Osteoblast (primary cell): ENCODE results near the gene OBSL1. TPM values are rescaled to one million over a fixed set of nuclear protein-coding genes. Genes with fewer than 3 reads are reported as not detected.
A peak's percentile ranks its signal among the peaks of the same experiment; 100 is the strongest.

Source experiments
- DNase-seq: peaks from one replicate; pipeline ENCODE4 v3.0.0; 2011; ENCODE audit warnings: low spot score, mixed read lengths; ENCODE audit not compliant: insufficient read length; ENCODE audit errors: missing footprints
- H2AFZ ChIP-seq: 2 replicates; pipeline ENCODE4 v1.6.0; 2011; ENCODE audit warnings: mild to moderate bottlenecking, low read length
- H3K27ac ChIP-seq: 2 replicates; pipeline ENCODE4 v1.5.1; 2011; ENCODE audit warnings: mild to moderate bottlenecking, low read depth, low read length, moderate library complexity
- H3K27me3 ChIP-seq: 2 replicates; pipeline ENCODE4 v1.6.0; 2012; ENCODE audit warnings: mild to moderate bottlenecking, control low read depth, inconsistent platforms, low read length, moderate library complexity; ENCODE audit not compliant: insufficient read depth
- H3K36me3 ChIP-seq: 2 replicates; pipeline ENCODE4 v1.5.1; 2011; ENCODE audit warnings: mild to moderate bottlenecking, low read length, control low read depth, moderate library complexity; ENCODE audit not compliant: insufficient read depth
- H3K4me1 ChIP-seq: 2 replicates; pipeline ENCODE4 v1.5.1; 2011; ENCODE audit warnings: mild to moderate bottlenecking, low read length, control low read depth, moderate library complexity; ENCODE audit not compliant: insufficient read depth
- H3K4me2 ChIP-seq: 2 replicates; pipeline ENCODE4 v1.6.0; 2011; ENCODE audit warnings: mild to moderate bottlenecking, low read length; ENCODE audit not compliant: insufficient read depth
- H3K4me3 ChIP-seq: fragments of 200-600 bp; sonication (generic); 3 replicates; pipeline ENCODE4 v1.5.1; 2012; ENCODE audit warnings: mild to moderate bottlenecking, low read length, inconsistent platforms; ENCODE audit not compliant: insufficient read depth
- H3K79me2 ChIP-seq: 2 replicates; pipeline ENCODE4 v1.6.0; 2012; ENCODE audit warnings: mild to moderate bottlenecking, low read length, control low read depth, inconsistent platforms; ENCODE audit not compliant: insufficient read depth
- H3K9me3 ChIP-seq: 2 replicates; pipeline ENCODE4 v1.5.1; 2011; ENCODE audit warnings: low read depth, low read length, control low read depth
- H4K20me1 ChIP-seq: 2 replicates; pipeline ENCODE4 v1.6.0; 2012; ENCODE audit warnings: mild to moderate bottlenecking, low read length, control low read depth; ENCODE audit not compliant: insufficient read depth
- CTCF ChIP-seq: IDR thresholded peaks from 2 replicates; pipeline ENCODE4 v1.5.1; 2011; ENCODE audit warnings: mild to moderate bottlenecking, low read depth, low read length, moderate library complexity; ENCODE audit errors: extremely low read depth
- total RNA-seq: library from RNA; depleted of rRNA; stranded (reverse); fragments of >200 nt; gene quantifications from 2 replicates; pipeline ENCODE4 v1.2.3, GENCODE V29; 2012

OBSL1 gene
- total RNA-seq, 1 donor: 65.9 TPM

DNA sequence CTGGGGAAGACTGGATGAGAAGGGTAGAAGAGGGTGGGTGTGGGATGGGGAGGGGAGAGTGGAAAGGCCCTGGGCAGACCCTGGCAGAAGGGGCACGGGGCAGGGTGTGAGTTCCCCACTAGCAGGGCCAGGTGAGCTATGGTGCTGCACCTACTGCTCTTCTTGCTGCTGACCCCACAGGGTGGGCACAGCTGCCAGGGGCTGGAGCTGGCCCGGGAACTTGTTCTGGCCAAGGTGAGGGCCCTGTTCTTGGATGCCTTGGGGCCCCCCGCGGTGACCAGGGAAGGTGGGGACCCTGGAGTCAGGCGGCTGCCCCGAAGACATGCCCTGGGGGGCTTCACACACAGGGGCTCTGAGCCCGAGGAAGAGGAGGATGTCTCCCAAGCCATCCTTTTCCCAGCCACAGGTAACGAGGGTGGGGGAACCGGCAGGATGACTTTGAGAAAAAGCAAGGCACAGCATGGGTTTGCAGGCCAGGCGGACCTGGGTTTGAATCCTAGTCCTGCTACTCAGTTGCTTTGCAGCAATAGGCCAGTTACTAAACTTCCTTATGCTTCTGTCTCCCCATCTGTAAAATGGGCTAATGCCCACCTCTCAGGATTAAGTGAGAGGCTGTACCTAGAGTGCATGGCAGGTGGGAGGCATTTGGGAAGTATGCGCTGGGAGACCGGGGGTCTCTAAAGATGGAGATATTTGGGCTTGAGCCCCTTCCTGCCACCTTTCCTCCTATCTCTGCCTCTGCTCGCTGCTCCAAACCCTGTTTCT, 1.1 kb upstream of the OBSL1 start, which contains the start of gene INHA:
INHA (plus strand) TSS at position 74 of the 765 bp plus-strand sequence; CDS start at position 139, 65 bp downstream.
- Histone ChIP-seq H3K9me3 (no peaks in the 10 kb centered on the region), H3K27me3 (peaks cover 23% of the 10 kb centered on the region)
- no peak for TF ChIP-seq CTCF

DNA sequence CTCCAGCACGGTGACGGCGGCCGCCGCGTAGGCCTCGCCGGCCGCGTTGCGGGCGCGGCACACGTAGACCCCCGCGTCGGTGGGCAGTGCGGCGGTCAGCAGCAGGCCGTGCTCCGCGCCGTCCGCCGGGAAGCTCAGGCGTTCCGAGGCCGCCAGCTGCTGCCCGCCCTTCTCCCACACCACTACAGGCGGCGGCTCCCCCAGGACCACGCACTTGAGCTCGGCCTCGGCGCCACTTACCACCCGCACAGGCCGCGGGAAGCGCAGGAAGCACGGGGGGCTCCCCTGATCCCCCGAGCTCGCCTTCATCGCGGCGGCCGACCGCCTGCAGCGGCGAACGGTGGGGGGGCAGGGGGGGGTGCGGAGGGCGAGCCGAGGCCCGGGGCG, 422 bp downstream of the OBSL1 start:
- peak overlapping the region; percentile 78 for H3K4me3 ChIP-seq
- H3K79me2 ChIP-seq: peaks cover 4% of the 10 kb centered on the region
- no peaks in the 10 kb centered on the region for H3K9me3 ChIP-seq
- no peaks in the 10 kb centered on the region for H3K4me1 ChIP-seq
- peaks cover 10% of the 10 kb centered on the region for H4K20me1 ChIP-seq
- H3K36me3 ChIP-seq: peaks cover 10% of the 10 kb centered on the region
- peak overlapping the region; percentile 41 for H2AFZ ChIP-seq
- no peak overlapping the region for H3K27ac ChIP-seq
- peaks cover 8% of the 10 kb centered on the region for H3K27me3 ChIP-seq
- TF ChIP-seq CTCF: no peak
- peak; percentile 96 for DNase-seq
- H3K4me2 ChIP-seq: peak overlapping the region; percentile 81

More for the DNA sequence above, 1.1 kb upstream of the OBSL1 start, which contains the start of gene INHA:
- H2AFZ ChIP-seq: peak within 1 kb of the TSS; percentile 63
- no peak within 1 kb of the TSS for H3K27ac ChIP-seq
- peak within 1 kb of the TSS; percentile 61 for H3K4me2 ChIP-seq
- H3K4me3 ChIP-seq: peak within 1 kb of the TSS; percentile 78
- H3K36me3 ChIP-seq: peaks cover 10% of the 10 kb centered on the region
- no peaks in the 10 kb centered on the region for H3K4me1 ChIP-seq
- H4K20me1 ChIP-seq: peaks cover 7% of the 10 kb centered on the region
- H3K79me2 ChIP-seq: peaks cover 4% of the 10 kb centered on the region
- DNase-seq: peak; percentile 90

DNA sequence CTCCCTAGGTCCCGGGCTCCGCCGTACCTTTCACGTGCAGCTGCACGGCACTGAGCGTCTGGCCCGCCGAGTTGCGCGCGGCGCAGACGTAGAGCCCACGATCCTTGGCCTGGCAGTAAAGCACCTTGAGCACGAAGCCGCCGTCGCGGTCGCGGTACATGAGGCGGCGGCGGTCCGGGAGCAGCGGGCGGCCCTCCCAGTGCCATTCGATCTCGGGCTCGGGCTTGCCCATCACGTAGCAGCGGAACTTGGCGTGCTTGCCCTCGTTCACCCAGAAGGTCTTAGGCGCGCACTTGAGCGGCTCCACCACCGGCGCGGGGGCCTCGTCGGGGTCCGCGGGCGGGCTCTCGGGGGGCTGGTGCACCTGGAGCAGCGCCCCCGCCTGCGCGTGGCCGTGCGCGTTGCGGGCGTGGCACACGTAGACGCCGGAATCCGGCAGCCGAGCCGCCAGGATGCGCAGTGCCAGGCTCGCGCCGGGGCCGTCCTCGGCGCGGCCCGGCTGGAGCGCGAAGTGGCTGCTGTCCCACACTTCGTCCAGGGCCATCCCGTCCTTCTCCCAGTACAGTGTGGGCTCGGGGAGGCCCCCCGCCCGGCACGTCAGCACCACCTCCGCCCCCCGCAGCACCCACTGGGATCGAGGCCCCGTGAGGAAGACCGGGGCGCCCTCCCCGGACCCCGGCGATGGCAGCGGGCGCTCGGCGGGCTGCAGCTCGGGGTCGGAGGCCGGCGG, 980 bp downstream of the OBSL1 start:
- Histone ChIP-seq H3K4me1 (no peaks in the 10 kb centered on the region), H3K36me3 (peaks cover 10% of the 10 kb centered on the region), H3K4me2 (peak overlapping the region; percentile 81), H2AFZ (peak overlapping the region; percentile 41), H4K20me1 (peaks cover 13% of the 10 kb centered on the region), H3K27me3 (peaks cover 4% of the 10 kb centered on the region), H3K27ac (no peak overlapping the region), H3K79me2 (peaks cover 4% of the 10 kb centered on the region), H3K4me3 (peak overlapping the region; percentile 78), H3K9me3 (no peaks in the 10 kb centered on the region)
- peak; percentile 97 for DNase-seq
- no peak for TF ChIP-seq CTCF

DNA sequence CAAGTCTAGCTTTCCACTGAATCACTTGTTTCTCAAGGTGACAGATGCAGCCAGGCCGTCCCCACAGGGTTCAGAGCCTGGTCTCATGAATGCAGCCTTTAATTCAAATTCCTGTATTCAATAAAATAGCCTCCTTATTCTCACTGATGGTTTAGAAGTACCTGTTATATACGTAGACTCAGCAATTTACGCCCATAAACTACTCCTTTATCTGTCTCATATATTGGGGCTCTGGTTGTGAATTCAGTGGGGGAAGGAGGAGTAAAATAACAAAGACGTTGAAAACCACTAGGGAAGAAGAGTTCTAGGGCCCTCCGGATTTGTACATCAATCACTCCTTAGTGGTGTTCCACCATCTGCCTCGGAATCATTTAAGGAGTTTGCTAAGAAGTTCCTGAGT, 1.7 kb downstream of the OBSL1 start:
- Histone ChIP-seq H3K9me3 (no peaks in the 10 kb centered on the region), H4K20me1 (peaks cover 15% of the 10 kb centered on the region), H2AFZ (no peak overlapping the region), H3K36me3 (peaks cover 10% of the 10 kb centered on the region), H3K4me1 (no peaks in the 10 kb centered on the region), H3K4me2 (peak overlapping the region; percentile 81), H3K79me2 (peaks cover 4% of the 10 kb centered on the region), H3K27ac (no peak overlapping the region), H3K4me3 (peak overlapping the region; percentile 78), H3K27me3 (peaks cover 4% of the 10 kb centered on the region)
- no peak for TF ChIP-seq CTCF
- DNase-seq: peak; percentile 83
